SK-N-MC (cell line): ENCODE results near the gene EPB41L3.
"Not testable (repeated sequence)": the region's sequence is repeated elsewhere in the genome, so short reads cannot be mapped to it uniquely, and the experiment has no call there.

Source experiments
- DNase-seq: peaks from one replicate; pipeline ENCODE4 v3.0.0-alpha.2; 2011; ENCODE audit warnings: low read depth, low spot score
- H3K27ac ChIP-seq: fragments of 200-600 bp; sonication (generic); 2 replicates; pipeline ENCODE4 v1.5.1; 2016; ENCODE audit warnings: mixed run types
- H3K36me3 ChIP-seq: fragments of 200-600 bp; sonication (generic); 2 replicates; pipeline ENCODE4 v1.6.1; 2017; ENCODE audit warnings: antibody characterized with exemption, low read length, mixed read lengths; ENCODE audit not compliant: insufficient read depth
- H3K4me3 ChIP-seq: fragments of 200-600 bp; sonication (generic); 2 replicates; pipeline ENCODE4 v1.5.1; 2016
- H3K9ac ChIP-seq: fragments of 200-600 bp; sonication (generic); 2 replicates; pipeline ENCODE4 v1.8.0; 2017; ENCODE audit warnings: mixed run types, mixed read lengths; ENCODE audit not compliant: insufficient read length
- H3K9me3 ChIP-seq: fragments of 200-600 bp; sonication (generic); 2 replicates; pipeline ENCODE4 v1.6.1; 2017; ENCODE audit warnings: low read depth, mild to moderate bottlenecking, antibody characterized with exemption, low read length, moderate library complexity, mixed read lengths
- EZH2 ChIP-seq: fragments of 200-600 bp; sonication (generic); IDR thresholded peaks from one replicate; pipeline ENCODE4 v1.6.1; 2017; ENCODE audit warnings: antibody characterized with exemption
- FOXP2 ChIP-seq: optimal IDR thresholded peaks from 2 replicates; pipeline ENCODE3; 2011; ENCODE audit warnings: mild to moderate bottlenecking, moderate library complexity; ENCODE audit not compliant: insufficient read depth; ENCODE audit errors: extremely low read length, control extremely low read depth
- POLR2AphosphoS5 ChIP-seq: IDR thresholded peaks from 2 replicates; pipeline ENCODE4 v1.6.1; 2012; ENCODE audit warnings: mild to moderate bottlenecking, low read depth, low read length, borderline replicate concordance

The EPB41L3 gene

GRCh38 chr18:5520464-5520863, 23.3 kb downstream of the EPB41L3 start:
- H3K27ac ChIP-seq: no peak overlapping the region
- DNase-seq: no peak
- no peak for TF ChIP-seq POLR2AphosphoS5
- TF ChIP-seq EZH2: no peak
- TF ChIP-seq FOXP2: no peak

GRCh38 chr18:5519448-5520298, 24.1 kb downstream of the EPB41L3 start:
- no peak for DNase-seq

More at GRCh38 chr18:5520464-5520863, 23.3 kb downstream of the EPB41L3 start:
- Histone ChIP-seq H3K36me3 (no peaks in the 10 kb centered on the region), H3K9ac (no peak overlapping the region), H3K4me3 (no peak overlapping the region), H3K9me3 (no peaks in the 10 kb centered on the region)

GRCh38 chr18:5518899-5519371, 24.9 kb downstream of the EPB41L3 start:
- H3K9ac ChIP-seq: no peak overlapping the region
- H3K36me3 ChIP-seq: no peaks in the 10 kb centered on the region
- no peaks in the 10 kb centered on the region for H3K9me3 ChIP-seq
- TF ChIP-seq EZH2 (no peak), FOXP2 (no peak), POLR2AphosphoS5 (no peak)
- no peak for DNase-seq
- no peak overlapping the region for H3K27ac ChIP-seq
- H3K4me3 ChIP-seq: no peak overlapping the region

More at GRCh38 chr18:5519448-5520298, 24.1 kb downstream of the EPB41L3 start:
- Histone ChIP-seq H3K27ac (no peak overlapping the region), H3K9me3 (no peaks in the 10 kb centered on the region), H3K36me3 (no peaks in the 10 kb centered on the region), H3K4me3 (no peak overlapping the region), H3K9ac (no peak overlapping the region)
- TF ChIP-seq EZH2 (no peak), POLR2AphosphoS5 (no peak), FOXP2 (no peak)

- H3K4me3 ChIP-seq: no peak overlapping the region
Measured at GRCh38 chr18:5518179-5518770, 25.5 kb downstream of the EPB41L3 start.

GRCh38 chr18:5516841-5517240, 27.0 kb downstream of the EPB41L3 start:
- TF ChIP-seq EZH2 (no peak), POLR2AphosphoS5 (no peak), FOXP2 (no peak)
- Histone ChIP-seq H3K4me3 (no peak overlapping the region), H3K27ac (no peak overlapping the region), H3K9me3 (no peaks in the 10 kb centered on the region), H3K36me3 (no peaks in the 10 kb centered on the region), H3K9ac (no peak overlapping the region)
- DNase-seq: no peak

More at GRCh38 chr18:5518179-5518770, 25.5 kb downstream of the EPB41L3 start:
- TF ChIP-seq FOXP2: no peak
- no peak for TF ChIP-seq POLR2AphosphoS5
- no peak for TF ChIP-seq EZH2
- Histone ChIP-seq H3K9me3 (no peaks in the 10 kb centered on the region), H3K36me3 (no peaks in the 10 kb centered on the region), H3K27ac (no peak overlapping the region), H3K9ac (no peak overlapping the region)
- DNase-seq: no peak

- no peak for DNase-seq
- Histone ChIP-seq H3K9me3 (no peaks in the 10 kb centered on the region), H3K36me3 (no peaks in the 10 kb centered on the region), H3K27ac (no peak overlapping the region), H3K4me3 (no peak overlapping the region), H3K9ac (no peak overlapping the region)
- TF ChIP-seq POLR2AphosphoS5 (no peak), FOXP2 (no peak), EZH2 (no peak)
Measured at GRCh38 chr18:5515011-5515784, 28.6 kb downstream of the EPB41L3 start.

- Histone ChIP-seq H3K4me3 (no peak overlapping the region), H3K9ac (no peak overlapping the region), H3K9me3 (no peaks in the 10 kb centered on the region), H3K27ac (no peak overlapping the region), H3K36me3 (no peaks in the 10 kb centered on the region)
- TF ChIP-seq FOXP2 (no peak), POLR2AphosphoS5 (no peak), EZH2 (no peak)
- no peak for DNase-seq
Measured at GRCh38 chr18:5513947-5514346, 29.9 kb downstream of the EPB41L3 start.

GRCh38 chr18:5512176-5512575, 31.6 kb downstream of the EPB41L3 start:
- H3K27ac ChIP-seq: no peak overlapping the region
- TF ChIP-seq POLR2AphosphoS5 (no peak), EZH2 (no peak), FOXP2 (no peak)
- H3K36me3 ChIP-seq: no peaks in the 10 kb centered on the region
- H3K9me3 ChIP-seq: no peaks in the 10 kb centered on the region
- no peak overlapping the region for H3K4me3 ChIP-seq
- DNase-seq: no peak
- no peak overlapping the region for H3K9ac ChIP-seq

- not testable (repeated sequence) for H3K9ac ChIP-seq, DNase-seq, H3K27ac ChIP-seq, H3K9me3 ChIP-seq, H3K36me3 ChIP-seq, H3K4me3 ChIP-seq
Measured at GRCh38 chr18:5511541-5511940, 32.3 kb downstream of the EPB41L3 start.
